ENCODE measurements around the gene DMRT1.

Gene DMRT1

DNA sequence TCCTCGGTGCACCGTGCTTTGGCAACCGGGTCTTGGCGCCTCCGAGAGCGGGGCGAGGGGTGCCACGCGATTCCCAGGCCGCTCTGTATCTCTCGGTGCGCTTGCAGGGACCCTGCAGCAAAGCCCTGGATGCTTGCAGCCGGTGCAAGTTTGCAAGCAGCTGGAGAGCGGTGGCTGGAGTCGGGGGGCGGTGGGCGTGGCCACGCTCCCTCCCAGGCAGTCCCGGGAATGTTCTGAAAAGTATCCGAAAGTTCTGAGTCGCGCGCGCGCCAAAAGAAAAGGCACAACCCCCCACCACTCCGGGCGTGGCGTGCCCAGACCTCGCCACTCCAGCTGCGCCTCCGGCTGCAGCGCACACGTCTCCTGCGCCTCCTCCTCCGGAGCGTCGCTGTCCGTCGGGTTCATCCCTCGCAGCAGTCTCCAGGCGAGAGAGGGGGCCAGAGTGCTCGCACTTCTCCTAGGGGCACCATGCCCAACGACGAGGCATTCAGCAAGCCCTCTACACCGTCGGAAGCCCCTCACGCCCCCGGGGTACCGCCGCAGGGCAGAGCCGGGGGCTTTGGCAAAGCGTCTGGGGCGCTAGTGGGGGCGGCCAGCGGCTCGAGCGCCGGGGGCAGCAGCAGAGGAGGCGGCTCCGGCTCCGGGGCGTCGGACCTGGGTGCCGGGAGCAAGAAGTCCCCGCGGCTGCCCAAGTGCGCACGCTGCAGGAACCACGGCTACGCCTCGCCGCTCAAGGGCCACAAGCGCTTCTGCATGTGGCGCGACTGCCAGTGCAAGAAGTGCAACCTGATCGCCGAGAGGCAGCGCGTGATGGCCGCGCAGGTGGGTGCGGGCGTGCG lies at the start of gene DMRT1:
Gene DMRT1 (plus strand): TSS at position 327 of the 839 bp plus-strand sequence. CDS start 142 bp downstream, at position 469.
- DNase-seq, result no peak

DNA sequence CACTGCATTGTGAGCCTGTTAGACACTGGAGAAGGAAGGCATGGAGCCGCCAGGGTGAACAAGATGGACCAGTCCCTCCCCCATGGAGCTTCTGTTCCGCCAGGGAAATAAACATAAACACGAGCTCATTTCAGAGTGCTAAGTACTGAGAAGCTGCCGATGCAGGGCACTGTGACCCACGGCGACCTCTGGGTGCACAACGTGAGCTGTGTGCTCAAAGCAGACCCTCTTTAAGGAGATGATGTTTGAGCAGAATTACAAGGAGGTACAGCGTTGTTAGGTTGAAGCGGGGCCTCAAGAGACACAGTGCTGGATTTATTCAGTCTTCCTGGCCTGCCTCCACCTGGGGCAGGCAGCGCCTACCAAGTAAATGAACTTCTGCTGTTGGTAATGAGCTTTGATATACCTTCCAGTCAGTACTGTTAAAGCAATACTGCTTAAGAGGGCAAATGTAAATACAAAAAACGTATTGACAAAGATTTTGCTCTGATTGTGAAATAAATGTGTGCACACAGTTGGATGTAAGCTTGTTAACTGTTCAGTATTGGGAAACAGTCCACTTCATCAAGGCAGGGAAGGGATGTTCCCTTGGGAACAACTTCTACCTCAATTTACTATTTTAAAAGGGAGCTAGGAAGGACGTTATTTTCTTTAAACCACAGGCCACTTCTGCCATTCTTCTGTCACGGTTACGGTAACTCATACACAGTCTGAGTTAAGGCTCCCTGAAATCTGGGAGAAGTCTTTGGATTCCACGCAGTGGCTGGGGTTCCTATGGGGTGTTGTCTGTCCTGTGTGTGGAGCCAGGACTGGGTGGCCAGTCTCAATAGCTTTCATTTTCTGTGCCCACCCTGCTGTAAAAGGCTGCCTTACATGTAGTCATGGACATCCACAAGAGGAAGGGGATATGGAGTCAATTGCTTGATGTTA lies 48.9 kb upstream of the DMRT1 start:
- DNase-seq, result no peak

DNA sequence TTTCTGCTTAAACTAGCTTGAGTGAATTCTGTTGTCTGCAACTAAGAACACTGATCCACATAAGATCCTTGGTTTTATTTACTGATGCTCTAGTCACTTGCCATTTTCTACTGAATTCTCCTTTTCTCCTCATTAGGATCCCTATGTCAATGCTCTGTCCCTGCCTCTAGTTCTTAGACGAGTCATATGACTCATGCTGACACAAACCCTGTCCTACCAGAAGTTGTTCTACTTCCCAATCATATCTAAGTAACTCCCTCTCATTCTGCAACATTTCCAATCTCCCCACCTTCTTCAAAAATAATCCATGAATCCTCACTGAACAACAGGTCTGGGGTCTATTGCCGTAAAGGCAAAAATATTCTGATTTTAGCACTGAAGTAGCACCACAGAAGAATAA lies 47.1 kb upstream of the DMRT1 start:
- no peak for DNase-seq

GRCh38 chr9:795869-796268 lies 45.6 kb upstream of the DMRT1 start:
- DNase-seq, result no peak

DNA sequence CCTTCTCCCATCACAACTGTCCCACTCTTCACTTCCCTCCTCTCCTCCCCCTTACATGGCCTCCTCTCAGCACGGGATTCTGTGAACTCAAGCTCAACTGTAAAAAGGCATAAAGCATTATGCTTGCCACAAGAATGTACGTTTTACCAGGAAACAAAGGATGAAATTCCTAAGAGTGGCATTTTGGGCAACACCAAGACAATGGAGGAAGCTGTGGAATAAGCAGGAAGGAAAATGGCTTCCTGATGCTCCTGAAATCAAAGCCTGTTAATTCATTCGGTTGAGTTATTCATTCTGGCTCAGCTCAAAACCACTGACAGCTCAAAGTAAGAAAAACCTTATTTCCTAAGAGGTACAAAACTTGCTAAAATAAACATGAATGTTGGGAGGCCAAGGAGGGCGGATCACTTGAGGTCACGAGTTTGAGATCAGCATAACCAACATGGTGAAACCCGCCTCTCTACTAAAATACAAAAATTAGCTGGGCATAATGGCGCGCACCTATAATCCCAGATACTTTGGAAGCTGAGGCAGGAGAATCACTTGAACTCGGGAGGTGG lies 40.8 kb upstream of the DMRT1 start:
- DNase-seq, result no peak

DNA sequence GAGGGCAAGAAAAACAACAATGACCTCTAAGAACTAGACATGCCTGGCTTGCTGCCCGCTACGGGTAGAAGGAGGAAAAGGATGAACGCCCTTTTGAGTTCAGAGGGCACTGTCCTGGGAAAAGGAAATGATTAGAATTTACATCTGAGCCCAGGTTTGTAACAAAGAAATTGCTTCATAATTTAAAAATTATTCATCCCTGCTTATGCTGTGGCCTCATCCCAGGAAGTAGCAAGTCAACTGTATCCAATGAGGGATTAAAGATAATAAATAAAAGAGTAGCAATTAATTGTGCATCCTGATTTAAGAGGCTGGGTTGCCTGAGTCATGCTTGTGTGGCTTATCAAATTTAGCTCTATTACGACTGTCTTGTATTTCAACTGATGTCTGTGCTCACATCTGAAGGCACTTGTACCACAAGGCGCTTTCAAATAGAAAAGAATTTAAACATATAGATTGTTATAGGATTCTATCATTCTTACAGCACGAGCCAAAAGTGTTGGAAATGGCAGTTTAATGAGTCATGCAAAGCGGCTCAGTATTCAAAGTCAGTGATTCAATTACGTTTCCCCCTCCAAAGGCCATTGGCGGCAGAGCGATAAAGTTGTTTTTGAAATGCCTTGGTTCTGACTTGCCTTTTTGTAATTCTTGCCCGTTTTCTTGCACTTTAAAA lies 40.0 kb upstream of the DMRT1 start:
- DNase-seq, result no peak

DNA sequence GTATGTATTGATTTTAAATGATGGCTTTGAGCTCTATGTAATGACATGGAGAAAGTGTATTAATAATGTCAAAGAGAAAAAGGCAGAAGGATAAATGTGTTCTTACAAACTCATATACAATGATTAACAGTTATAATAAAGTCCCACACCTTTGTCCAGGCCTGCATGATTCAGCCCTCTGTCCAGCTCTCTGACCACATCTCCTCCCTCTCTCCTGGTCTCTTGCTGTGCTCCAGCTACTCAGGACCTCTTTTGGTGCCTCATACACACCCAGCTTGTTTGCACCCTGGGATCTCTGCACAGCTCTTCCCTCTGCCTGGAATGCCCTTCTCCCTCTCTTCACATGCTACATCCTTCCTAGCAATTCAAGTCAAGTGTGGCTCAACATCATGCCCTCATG lies 37.5 kb upstream of the DMRT1 start:
- no peak for DNase-seq

DNA sequence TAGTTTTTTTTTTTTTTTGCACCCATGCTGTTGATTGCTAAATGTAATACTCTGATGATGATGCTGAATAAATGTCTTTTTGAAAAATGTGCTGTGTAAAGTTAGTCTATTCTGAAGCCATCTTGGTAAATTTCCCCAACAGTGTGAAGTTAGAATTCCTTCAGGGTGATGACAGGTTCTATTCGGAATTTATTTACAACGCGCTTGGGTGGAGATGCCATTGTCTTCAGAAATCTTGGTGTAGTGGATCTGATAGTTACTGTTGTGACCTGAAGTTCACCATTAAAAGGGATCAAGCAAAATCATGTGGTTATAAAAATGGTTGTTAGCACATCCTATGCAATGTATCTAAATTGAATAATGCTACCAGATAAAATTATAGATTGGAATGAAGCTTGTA lies 36.3 kb upstream of the DMRT1 start:
- DNase-seq, result no peak

DNA sequence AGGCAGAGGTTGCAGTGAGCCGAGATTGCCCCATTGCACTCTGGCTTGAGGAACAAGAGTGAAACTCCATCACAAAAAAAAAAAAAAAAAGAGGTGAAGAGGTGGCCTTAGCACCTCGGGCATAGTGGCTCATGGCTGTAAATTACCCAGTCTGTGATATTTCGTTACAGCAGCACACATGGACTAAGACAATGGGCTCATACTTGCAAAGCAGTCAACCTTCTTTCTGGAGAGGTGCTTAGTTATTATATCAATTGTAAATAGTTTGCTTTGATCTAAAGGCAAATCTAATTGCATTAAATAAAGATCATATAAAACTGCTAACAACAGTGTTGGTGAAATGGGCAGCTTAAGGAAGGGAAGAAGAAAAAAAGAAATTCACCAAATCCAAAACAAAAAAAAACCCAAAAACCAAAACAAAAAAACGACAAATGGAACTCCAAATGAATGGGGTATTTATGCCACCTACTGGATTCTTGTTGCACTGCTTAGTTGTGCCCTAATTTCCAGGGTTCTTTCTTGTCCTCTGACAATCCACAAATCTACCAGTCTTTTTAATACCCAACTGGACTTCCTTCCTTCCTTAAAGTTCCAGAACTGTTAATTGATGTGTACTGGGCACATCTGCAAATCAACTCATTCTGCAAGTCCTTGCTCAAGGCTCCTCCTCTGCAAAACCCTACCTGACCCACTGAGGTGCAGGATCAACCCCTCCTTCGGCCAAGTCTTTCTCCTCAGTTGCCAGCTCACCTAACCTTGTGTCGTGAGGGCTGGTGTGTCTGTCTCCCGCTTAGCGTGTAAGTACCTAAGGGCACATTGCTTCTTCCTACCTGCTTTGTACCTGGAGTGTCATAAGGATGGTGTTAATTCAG lies 35.0 kb upstream of the DMRT1 start:
- DNase-seq, result no peak

GRCh38 chr9:811106-811531 lies 30.4 kb upstream of the DMRT1 start:
- no peak for DNase-seq

- no peak for DNase-seq
Observed at GRCh38 chr9:818958-819357, 22.5 kb upstream of the DMRT1 start.

DNA sequence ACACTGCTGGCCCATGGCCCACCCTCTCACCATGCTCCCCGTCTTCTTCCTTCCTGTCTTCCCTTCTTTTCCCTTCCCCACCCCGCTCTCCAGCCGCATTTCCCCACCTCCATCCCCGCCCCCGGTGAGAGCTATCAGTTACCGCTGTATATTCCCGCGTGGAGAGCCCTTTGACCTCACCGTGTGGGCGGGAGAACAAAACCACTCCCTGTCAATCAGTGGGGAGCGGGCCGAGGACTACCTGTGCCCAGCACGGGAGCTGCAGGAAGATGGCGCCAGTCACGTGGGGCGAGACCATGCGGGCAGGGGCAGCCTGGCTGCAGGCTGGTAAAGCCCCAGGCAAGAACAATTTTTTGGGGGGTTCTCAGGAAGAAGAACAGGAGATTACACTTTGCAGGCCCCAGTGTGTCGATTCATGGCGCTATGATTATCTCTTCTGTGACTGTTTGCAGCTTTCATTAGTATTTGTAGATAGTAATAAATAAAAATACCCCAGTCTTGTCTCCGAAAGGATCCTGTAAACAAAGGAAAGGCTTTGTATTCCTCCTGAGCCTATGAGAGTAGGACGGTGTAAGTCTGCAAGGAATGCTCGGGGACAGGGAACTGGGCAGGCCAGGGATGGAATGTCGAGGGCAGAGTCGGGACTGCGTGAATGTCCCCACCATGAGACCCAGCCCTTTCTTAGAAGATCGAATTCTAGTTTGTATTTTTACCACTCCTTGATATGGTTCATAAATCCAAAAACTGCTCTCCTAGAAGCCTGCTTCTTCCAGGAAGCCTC lies 14.8 kb upstream of the DMRT1 start:
- no peak for DNase-seq

- DNase-seq, result no peak
Observed at GRCh38 chr9:840343-840742, 1.2 kb upstream of the DMRT1 start.

- DNase-seq, result no peak
Observed at GRCh38 chr9:842635-843426, 1.3 kb downstream of the DMRT1 start.

DNA sequence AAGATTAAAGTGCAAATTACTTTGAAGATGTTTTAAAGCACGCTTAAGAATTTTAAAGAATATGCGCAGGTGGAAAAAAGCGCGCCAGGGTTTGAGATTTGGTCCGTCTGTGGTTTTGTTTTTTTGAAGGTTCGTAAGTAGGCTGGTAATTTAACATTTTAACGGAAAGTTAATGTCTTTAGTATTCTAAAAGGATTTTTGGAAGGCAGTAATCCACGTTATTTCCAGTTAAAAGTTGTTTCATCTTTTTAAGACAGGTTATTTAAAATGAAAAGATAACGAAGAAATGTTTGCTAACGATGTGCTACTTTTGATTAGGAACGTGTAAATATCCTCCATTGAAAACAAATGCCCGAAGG lies 1.9 kb downstream of the DMRT1 start:
- DNase-seq, result no peak

GRCh38 chr9:846852-847251 lies 5.4 kb downstream of the DMRT1 start:
- no peak for DNase-seq

- DNase-seq, result no peak
Observed at GRCh38 chr9:847505-847904, 6.0 kb downstream of the DMRT1 start.

- no peak for DNase-seq
Observed at GRCh38 chr9:849431-849830, 7.9 kb downstream of the DMRT1 start.

- DNase-seq, result no peak
Observed at GRCh38 chr9:852539-852938, 11.0 kb downstream of the DMRT1 start.

GRCh38 chr9:859251-859650 lies 17.8 kb downstream of the DMRT1 start:
- DNase-seq, result no peak

Measured in NCI-H2107 (cell line).